ENCODE measurements around the gene CROT. TPM values are rescaled to one million over a fixed set of nuclear protein-coding genes. Genes with fewer than 3 reads are reported as not detected.

Gene CROT
- total RNA-seq, 1 donor from 2014 or later: 15.3 TPM

- intact Hi-C loops (cut with micrococcal nuclease): no loop called here
Observed at GRCh38 chr7:87413951-87414793, 68.7 kb downstream of the CROT start.

- intact Hi-C loops (cut with micrococcal nuclease): no loop called here
Observed at GRCh38 chr7:87414794-87415188, 69.3 kb downstream of the CROT start.

- intact Hi-C loops (cut with micrococcal nuclease): loop anchor here (1.0 to 2.0 kb wide), 7 partner anchors 48 to 491 kb away; partner anchors contain the start of genes CROT and DMTF1
Observed at GRCh38 chr7:87416682-87417587, 71.5 kb downstream of the CROT start.

- intact Hi-C loops (cut with micrococcal nuclease): no loop called here
Observed at GRCh38 chr7:87420173-87420572, 74.7 kb downstream of the CROT start.

GRCh38 chr7:87424075-87424474 lies 78.6 kb downstream of the CROT start:
- intact Hi-C loops (cut with micrococcal nuclease): no loop called here

GRCh38 chr7:87426160-87426559 lies 80.7 kb downstream of the CROT start:
- intact Hi-C loops (cut with micrococcal nuclease): no loop called here

- intact Hi-C loops (cut with micrococcal nuclease): no loop called here
Observed at GRCh38 chr7:87427288-87427687, 81.8 kb downstream of the CROT start.

- intact Hi-C loops (cut with micrococcal nuclease): no loop called here
Observed at GRCh38 chr7:87432536-87432935, 87.1 kb downstream of the CROT start.

GRCh38 chr7:87435546-87435945 lies 90.1 kb downstream of the CROT start:
- intact Hi-C loops (cut with micrococcal nuclease): no loop called here

GRCh38 chr7:87445897-87446296 lies 100.4 kb downstream of the CROT start:
- intact Hi-C loops (cut with micrococcal nuclease): no loop called here

- intact Hi-C loops (cut with micrococcal nuclease): no loop called here
Observed at GRCh38 chr7:87447116-87447635, 101.7 kb downstream of the CROT start.

GRCh38 chr7:87448388-87448787 lies 102.9 kb downstream of the CROT start:
- intact Hi-C loops (cut with micrococcal nuclease): no loop called here

Other genes starting within 250 kb of the CROT start
- gene DMTF1, start 193.2 kb upstream of the CROT start, total RNA-seq: 115 and 123 TPM in 2 replicates
- 39.0 and 39.7 TPM in 2 replicates for gene TMEM243, start 125.9 kb upstream of the CROT start, total RNA-seq
- not detected in 2 replicates for gene ABCB4, start 130.0 kb downstream of the CROT start, total RNA-seq